Measurements from ENCODE around the gene SLC25A18.

DNA sequence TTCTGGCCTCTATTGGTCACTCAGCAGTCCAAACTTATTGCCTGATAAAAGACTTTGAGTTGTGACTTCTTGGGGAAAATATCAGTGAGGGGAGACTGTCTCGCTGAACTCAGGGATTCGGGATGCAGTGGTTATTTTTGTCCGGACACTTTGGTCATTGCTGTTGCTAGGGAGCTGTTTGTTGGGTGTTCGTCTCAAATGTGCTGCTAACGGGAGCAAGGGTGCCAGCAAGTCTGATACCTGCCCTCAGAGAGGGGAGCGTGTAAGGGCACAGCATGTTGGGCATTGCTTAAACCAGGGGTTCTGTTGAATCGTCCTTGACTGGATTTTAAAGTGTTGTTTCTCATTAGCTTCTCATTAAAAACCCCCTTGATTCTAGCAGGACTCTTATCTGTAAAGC lies 49.2 kb upstream of the SLC25A18 start:
- TF ChIP-seq FOS (IDR thresholded peaks at IDR 0.05; ENCODE audit: low read depth, low read length), result no peak
- TF ChIP-seq, protein P1, sequence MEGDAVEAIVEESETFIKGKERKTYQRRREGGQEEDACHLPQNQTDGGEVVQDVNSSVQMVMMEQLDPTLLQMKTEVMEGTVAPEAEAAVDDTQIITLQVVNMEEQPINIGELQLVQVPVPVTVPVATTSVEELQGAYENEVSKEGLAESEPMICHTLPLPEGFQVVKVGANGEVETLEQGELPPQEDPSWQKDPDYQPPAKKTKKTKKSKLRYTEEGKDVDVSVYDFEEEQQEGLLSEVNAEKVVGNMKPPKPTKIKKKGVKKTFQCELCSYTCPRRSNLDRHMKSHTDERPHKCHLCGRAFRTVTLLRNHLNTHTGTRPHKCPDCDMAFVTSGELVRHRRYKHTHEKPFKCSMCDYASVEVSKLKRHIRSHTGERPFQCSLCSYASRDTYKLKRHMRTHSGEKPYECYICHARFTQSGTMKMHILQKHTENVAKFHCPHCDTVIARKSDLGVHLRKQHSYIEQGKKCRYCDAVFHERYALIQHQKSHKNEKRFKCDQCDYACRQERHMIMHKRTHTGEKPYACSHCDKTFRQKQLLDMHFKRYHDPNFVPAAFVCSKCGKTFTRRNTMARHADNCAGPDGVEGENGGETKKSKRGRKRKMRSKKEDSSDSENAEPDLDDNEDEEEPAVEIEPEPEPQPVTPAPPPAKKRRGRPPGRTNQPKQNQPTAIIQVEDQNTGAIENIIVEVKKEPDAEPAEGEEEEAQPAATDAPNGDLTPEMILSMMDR (conservative IDR thresholded peaks at IDR 0.05; ENCODE audit: low read depth, low read length), result no peak
- TF ChIP-seq RAD21 (IDR thresholded peaks at IDR 0.05; ENCODE audit: low read length), result no peak
- TF ChIP-seq POLR2A (IDR thresholded peaks at IDR 0.05; ENCODE audit: low read depth, low read length), result no peak
- no peak for TF ChIP-seq RCOR1 (IDR thresholded peaks at IDR 0.05; ENCODE audit: insufficient replicate concordance, low read length)
- TF ChIP-seq BHLHE40 (IDR thresholded peaks at IDR 0.05; ENCODE audit: low read depth, low read length), result no peak
- no peak for TF ChIP-seq CEBPB (IDR thresholded peaks at IDR 0.05; ENCODE audit: low read depth, low read length)
- TF ChIP-seq MXI1 (IDR thresholded peaks at IDR 0.05; ENCODE audit: borderline replicate concordance, low read depth, low read length), result no peak
- TF ChIP-seq, protein P2, sequence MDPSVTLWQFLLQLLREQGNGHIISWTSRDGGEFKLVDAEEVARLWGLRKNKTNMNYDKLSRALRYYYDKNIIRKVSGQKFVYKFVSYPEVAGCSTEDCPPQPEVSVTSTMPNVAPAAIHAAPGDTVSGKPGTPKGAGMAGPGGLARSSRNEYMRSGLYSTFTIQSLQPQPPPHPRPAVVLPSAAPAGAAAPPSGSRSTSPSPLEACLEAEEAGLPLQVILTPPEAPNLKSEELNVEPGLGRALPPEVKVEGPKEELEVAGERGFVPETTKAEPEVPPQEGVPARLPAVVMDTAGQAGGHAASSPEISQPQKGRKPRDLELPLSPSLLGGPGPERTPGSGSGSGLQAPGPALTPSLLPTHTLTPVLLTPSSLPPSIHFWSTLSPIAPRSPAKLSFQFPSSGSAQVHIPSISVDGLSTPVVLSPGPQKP (IDR thresholded peaks at IDR 0.05; ENCODE audit: borderline replicate concordance, low read depth, low read length), result no peak

Measured in IMR-90 (cell line).